GM15510 (cell line): ENCODE measurements around the gene WNT5A.

ENCODE experiments used
- POLR2A ChIP-seq: IDR thresholded peaks from 3 replicates; pipeline ENCODE4 v1.6.1; 2011; ENCODE audit warnings: borderline replicate concordance; ENCODE audit not compliant: insufficient read length; ENCODE audit errors: extremely low read depth

The WNT5A gene

DNA sequence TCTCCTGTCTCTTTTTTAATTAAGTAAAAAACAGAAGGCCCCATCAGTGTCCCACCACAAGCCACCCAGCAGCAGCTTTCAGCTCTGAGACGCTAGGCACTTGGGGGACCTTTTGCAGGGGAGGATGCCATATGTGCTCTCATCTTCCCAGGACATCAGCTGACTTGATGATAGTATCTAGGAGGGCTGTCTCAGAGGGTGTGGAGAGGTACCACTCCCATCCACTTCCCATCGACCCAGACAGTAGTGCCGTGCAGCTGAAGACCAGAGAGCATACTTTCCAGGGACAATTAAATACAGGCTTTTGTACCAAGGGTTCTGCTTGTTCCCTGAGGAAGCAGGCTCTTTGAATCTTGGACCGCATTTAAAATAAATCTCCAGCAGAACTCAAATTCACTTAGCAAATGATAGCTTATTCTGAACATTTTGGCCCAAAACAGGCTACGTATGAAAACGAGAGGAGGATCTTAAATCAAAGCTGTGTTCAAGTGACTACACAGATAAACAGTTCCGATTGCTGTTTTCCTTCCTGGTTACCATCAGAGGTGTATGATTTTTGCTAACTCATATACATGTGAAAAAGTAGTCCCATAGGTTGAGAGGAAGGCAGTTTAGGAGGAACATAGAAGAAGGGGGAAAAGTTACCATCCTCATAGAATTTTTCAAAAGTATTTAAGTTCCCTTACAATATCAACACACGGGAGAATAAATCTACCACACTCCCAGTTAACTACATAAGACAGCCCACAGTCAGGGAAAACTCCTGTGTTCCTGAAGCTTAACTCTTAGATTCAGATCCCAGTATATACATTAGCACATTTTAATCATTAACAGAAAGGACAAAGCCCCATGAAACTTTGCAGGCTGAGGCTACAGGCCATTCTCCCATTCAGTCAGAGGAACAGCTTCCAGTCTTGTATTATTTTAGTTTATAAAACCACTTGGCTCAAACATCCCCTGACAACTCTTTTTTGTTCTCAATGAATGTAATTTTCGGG is 9.5 kb downstream of the WNT5A start:
- TF ChIP-seq POLR2A: no peak

DNA sequence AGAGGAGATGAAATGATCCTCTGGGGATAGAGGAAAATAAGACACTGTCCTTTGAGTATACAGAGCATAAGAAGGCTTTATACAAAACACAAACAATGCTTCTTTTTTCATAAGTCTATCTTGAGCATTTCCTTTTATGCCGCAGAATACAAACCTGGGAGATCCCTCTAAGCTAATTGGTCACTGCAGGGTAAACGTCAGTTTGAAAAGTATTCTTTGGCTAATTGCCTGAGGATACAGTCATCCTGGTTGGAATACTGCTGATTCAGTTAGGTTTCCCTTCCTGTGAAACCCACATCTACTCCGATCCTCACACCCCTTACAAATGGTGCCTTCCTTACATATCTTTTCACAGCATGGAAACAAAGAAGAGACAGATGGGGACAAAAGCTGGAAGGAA is 10.6 kb downstream of the WNT5A start:
- no peak for TF ChIP-seq POLR2A

DNA sequence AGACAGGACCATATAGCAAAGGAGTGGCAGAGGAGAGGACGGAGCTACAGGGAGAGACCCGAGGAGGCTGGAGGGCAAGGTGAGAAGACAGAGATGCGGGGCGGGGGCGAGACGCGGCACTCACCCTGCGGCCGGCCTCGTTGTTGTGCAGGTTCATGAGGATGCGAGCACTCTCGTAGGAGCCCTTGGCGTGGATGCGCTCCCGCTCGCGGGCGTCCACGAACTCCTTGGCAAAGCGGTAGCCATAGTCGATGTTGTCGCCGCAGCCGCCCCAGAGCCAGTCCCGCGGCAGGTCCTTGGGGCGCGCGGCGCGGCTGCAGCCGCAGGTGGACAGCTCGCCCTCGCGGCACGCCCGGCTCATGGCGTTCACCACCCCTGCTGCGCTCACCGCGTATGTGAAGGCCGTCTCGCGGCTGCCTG is 12.9 kb downstream of the WNT5A start:
- no peak for TF ChIP-seq POLR2A

DNA sequence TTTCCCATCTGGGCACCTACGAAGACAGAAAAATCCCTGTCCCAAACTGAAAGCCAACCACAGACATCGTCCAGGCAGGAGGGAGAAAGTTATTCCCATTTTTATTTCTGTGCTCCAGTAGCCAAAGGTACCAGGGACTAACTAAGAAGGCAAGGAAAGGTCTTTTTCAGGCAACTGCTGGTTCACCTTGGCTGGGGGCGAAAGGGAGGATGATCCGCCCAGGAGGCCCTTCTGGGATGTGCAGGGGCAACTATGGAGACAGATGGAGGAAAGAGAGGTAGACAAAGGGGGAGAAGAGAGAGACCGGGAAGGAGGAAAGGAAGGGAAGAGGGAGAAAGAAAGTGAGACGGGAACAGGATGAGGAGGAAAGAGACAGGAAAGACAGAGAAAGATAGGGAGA is 13.3 kb downstream of the WNT5A start:
- no peak for TF ChIP-seq POLR2A

DNA sequence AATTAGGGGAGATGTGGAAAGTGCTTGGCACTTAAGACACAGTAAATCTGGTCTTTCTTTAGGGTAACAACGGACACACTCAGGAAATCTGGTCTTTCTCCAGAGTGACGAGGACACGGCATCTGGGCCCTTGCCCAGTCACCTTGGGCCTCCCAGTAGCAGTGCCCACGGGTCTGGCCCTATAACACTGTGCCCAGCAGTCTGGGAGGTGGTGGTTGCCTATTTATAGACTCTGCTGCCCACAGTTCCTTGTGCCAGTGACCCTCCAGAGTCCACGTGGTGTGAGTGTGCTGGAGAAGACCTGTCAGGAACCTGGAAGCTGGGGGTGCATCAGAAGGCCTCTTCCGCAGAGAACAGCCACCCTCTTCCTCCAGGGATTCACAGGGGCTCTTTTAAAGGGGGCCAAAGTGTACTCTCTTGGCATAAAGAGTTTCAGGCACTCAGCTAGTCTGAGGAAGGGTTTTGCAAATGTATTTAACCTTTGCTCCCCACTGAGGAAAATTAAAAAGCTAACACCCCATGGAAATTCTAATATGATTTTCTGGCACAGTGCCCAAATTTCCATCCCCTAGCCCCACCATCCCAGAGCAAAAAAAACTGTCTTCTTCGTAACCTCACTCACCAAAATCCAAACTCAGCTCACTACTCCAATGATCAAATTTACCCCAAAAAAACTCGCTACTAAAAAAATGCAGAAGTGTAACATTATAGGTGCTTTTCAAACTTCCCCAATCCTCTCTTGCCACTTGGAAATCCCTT is 15.4 kb downstream of the WNT5A start:
- TF ChIP-seq POLR2A: no peak

DNA sequence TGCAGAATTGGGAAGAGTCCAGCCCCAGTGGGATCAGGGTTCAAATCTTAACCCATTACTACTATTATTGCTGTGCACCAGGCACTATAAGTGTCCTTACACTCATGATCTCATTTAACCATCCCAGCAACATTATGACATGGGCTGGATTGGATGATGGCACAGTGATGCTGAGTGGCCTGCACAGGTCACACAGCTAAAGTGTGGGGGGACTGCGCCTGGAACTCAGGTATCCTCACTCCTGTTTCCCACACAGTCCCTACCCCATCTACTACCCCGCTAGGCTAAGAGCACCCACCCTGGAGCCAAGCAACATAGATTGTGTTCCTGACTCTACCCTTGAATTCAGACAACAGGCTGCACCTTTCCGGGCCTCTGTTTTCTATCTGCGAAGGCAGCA is 16.0 kb downstream of the WNT5A start:
- no peak for TF ChIP-seq POLR2A

DNA sequence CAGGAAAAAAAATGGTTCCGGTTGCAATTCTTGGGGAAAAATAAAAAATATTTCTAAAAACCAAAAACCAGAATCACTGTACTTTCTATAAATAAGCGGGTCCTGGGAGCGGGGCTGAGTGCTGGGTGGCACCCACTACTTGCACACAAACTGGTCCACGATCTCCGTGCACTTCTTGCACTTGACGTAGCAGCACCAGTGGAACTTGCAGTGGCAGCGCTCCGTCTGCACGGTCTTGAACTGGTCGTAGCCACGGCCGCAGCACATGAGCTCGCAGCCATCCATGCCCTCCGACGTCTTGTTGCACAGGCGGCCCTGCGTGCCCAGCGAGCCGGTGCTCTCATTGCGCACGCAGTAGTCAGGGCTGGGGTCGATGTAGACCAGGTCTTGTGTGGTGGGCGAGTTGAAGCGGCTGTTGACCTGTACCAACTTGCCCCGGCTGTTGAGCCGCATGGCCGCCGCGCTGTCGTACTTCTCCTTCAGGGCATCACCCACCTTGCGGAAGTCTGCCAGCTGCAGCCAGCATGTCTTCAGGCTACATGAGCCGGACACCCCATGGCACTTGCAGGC is 17.1 kb downstream of the WNT5A start:
- TF ChIP-seq POLR2A: no peak

DNA sequence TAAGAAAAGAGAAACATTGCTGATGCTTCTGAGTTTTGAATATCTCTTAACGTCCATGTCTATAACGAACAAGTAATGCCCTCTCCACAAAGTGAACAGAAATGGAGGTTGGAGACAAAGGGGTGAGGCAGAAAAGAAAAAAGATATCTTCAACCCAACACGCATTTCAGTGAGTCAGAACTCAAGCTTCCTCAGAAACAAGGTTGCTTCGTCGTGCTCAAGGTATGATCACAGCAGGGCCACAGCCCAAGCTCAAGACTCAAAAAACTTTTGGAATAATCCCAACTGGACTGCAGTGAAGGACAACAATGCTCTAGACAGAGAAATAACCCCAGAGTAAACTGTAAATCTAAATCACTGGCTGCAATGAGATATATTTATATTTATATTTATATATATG is 18.9 kb downstream of the WNT5A start:
- TF ChIP-seq POLR2A: no peak

DNA sequence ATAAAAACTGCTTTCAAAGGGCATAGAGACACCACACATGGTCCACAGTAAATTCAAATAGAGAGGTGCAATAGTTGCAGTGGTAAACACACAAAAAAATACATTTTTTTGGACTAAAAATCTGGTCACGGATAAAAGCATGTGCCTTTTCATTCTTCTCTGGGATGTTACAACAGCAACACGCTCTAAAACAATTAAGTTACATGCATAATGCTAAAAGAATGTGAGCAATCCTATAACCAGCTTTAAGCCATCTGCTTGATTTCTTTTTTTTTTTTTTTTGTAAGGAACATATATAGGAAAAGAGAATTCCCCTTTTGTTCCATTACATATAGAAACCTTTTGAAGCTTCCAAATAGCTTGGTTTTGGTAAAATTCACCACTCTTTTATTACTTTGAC is 20.0 kb downstream of the WNT5A start:
- TF ChIP-seq POLR2A: no peak

DNA sequence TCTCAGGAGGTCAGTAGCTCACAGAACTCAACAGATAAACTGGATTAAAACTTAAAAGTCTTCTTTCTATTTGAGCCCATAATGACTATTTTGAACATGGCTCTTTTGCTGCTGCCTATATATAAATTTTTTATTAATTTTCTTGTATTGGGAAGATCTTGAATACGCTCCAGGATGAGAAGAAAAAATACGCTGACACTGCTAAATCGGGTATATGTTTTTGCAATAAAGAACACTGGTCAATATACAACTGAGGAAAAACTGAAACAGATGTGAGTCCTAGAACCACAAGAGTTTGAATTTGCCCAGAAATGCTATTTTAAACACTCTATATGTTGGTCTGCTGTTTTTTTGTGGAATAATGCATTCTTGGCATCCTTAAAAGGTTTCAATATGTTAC is 20.6 kb downstream of the WNT5A start:
- no peak for TF ChIP-seq POLR2A

DNA sequence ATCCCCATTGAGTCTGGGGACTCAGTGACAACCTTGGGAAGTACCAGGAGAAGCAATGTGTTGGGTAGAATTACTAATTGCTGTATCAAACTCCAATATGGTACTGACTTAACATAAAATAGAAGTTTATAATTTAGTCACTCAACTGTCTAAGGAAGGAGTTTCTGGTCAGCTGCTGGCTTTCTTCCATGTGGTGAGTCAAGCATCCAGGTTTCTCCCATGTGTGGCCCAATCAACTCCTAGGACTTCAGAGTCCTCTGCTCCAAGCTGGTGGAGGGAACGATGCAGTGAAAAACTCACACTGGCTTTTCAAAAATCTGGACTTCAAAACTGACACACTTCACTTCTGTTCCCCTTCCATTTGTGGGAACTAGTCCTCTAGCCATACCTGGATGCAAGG is 25.2 kb downstream of the WNT5A start:
- no peak for TF ChIP-seq POLR2A

DNA sequence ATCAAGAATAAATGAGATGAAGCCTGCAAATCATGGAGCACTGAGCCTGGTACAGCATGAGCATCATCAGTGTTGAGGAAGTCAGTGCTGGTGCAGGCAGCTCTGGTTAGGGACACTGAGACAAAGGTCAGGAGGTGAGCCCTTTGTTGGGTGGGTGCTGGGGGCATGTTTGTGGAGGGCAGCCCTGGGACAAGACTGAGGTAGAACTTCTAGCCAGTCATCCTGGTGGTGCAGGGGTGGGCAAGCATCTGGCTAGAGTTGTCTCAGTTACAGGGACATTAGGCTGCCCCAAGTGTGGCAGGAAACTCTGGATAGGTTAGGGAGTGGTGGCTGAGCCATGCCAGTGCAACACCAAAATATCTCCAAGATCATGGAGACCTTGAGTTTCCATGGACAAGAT is 27.3 kb downstream of the WNT5A start:
- no peak for TF ChIP-seq POLR2A

DNA sequence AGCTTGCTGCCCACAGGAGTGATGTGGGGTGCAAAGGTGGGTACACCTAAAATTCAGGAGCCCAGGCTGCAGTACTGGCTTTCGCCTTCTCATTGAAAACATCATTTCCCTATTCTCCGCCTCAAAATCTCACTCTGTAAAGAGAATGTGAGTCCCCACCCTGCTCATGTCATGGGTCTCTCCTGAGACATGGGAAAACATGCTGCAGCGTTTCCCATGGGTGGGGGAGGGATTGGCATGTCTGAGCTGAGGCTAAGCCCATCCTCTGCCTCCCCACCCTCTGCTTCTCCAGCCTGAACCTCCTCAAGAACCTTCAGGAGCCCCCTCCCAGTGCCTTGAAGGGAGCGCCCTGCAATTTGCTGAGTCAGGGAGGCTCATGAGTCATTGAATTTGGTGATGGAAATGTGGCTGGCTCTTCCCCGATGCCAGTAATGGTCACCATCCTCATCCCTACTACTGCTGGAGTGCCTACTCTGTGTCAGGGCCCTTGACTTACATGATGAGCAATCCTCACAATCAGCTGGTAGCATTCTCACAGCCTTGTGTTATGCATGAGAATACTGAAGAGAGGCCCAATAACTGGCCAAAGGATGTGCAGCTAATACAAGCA is 28.8 kb downstream of the WNT5A start:
- no peak for TF ChIP-seq POLR2A

DNA sequence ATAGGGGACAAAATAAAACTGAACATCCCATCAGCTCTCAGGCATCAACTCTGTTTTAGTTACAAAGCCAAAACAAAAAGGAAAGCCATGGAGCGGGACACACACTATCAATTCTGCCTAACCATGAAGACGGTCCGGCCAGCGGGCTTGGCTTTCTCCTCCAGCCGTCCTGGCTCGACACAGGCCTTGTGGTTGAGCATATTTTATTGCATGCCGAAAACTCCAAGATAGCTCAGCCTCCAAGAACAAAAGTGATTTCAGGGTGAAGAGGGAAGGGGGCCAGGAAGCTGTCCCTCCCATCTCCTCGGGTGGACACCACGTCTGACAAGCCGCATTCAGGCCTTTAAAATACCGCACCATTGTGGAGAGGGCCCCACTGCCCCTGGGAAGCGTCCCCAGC is 31.2 kb downstream of the WNT5A start:
- no peak for TF ChIP-seq POLR2A

DNA sequence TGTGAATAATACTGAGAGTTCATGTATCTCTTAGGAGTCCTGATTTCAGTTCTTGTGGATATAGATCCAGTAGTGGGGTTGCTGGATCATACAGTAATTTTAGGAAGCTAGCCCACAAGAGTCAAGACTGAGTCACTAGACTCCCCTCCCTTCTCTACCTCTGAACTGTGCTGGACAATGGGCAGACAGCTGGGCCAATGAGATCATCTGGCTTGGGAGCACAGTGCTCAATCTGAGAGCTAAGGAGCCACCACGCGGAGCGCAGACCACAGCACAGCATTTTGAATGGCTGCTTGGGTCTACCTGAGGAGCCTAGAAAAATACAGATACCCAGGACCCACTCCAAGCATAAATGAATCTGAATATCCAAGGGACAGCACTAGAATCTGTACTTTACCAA is 32.5 kb downstream of the WNT5A start:
- TF ChIP-seq POLR2A: no peak
